A549 (cell line): ENCODE results near the gene TMPRSS7.

Experiments
- CBX8 ChIP-seq: fragments of 200-600 bp; sonication (generic); IDR thresholded peaks from 2 replicates; pipeline ENCODE4 v1.6.1; 2016
- CTCF ChIP-seq: fragments of >200 bp; sonication (Bioruptor Twin); formaldehyde crosslinking; IDR thresholded peaks from 3 replicates; pipeline ENCODE4 v1.5.1; 2016
- EP300 ChIP-seq, 2 experiments: fragments of >200 bp; sonication (Bioruptor Twin); formaldehyde crosslinking; IDR thresholded peaks; 2 replicates in 1 of 2; 3 replicates in 1 of 2; pipeline ENCODE4 v1.6.1; 2016 to 2017
- ESRRA ChIP-seq: fragments of 150-350 bp; IDR thresholded peaks from 2 replicates; pipeline ENCODE4 v1.6.1; 2014; ENCODE audit warnings: mild to moderate bottlenecking, low read length, borderline replicate concordance
- JUNB ChIP-seq: fragments of >200 bp; sonication (Bioruptor Twin); formaldehyde crosslinking; IDR thresholded peaks from 2 replicates; pipeline ENCODE4 v1.6.1; 2016
- MAZ ChIP-seq: fragments of 150-350 bp; IDR thresholded peaks from 2 replicates; pipeline ENCODE4 v1.6.1; 2014; ENCODE audit warnings: antibody characterized with exemption, low read depth, low read length, borderline replicate concordance
- POLR2A ChIP-seq: IDR thresholded peaks from 2 replicates; pipeline ENCODE4 v1.6.1; 2012; ENCODE audit warnings: mild to moderate bottlenecking, low read length
- RARB ChIP-seq: fragments of 250-450 bp; sonication (Bioruptor Pico); IDR thresholded peaks from 2 replicates; pipeline ENCODE4 v1.8.0; 2021; ENCODE audit warnings: mild to moderate bottlenecking, moderate library complexity
- REST ChIP-seq: fragments of 200-600 bp; sonication (generic); IDR thresholded peaks from 2 replicates; pipeline ENCODE4 v1.6.1; 2016; ENCODE audit warnings: antibody characterized with exemption, mild to moderate bottlenecking, moderate library complexity
- RNF2 ChIP-seq: fragments of 200-600 bp; sonication (generic); IDR thresholded peaks from 2 replicates; pipeline ENCODE4 v1.6.1; 2016; ENCODE audit warnings: low read depth, mild to moderate bottlenecking, antibody characterized with exemption, moderate library complexity, borderline replicate concordance
- SREBF2 ChIP-seq: fragments of 450-650 bp; IDR thresholded peaks from 2 replicates; pipeline ENCODE4 v1.6.1; 2014; ENCODE audit warnings: mild to moderate bottlenecking, moderate library complexity
- TFCP2L1 ChIP-seq: fragments of 250-450 bp; sonication (Bioruptor Pico); IDR thresholded peaks from 2 replicates; pipeline ENCODE4 v1.5.0; 2021; ENCODE audit warnings: mild to moderate bottlenecking
- TP53 ChIP-seq: fragments of 250-450 bp; sonication (Bioruptor Pico); IDR thresholded peaks from 2 replicates; pipeline ENCODE4 v1.5.0; 2021; ENCODE audit warnings: mild to moderate bottlenecking, moderate library complexity
- ZNF302 ChIP-seq: fragments of 250-450 bp; sonication (Bioruptor Pico); IDR thresholded peaks from 2 replicates; pipeline ENCODE4 v1.9.0; 2021; ENCODE audit warnings: inconsistent platforms, mild to moderate bottlenecking, moderate library complexity

DNA sequence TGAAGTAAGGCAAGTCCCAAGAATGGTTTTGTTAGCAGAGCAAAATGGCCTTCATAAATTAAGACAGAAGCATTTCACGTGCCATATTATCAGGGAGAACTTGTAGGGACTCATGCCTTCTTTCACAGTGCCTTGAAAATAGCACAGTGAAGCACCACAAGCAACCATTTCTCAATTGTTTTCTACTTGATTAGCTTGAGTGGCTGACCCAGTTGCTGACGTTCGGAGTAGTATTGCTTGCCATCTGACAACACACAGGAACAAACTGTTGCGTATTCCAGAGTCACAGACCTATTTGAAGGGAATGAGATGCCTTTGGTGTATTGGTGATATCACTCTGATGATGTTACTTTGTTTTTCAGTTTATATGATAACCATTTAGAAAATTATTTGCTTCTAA, 48.7 kb downstream of the TMPRSS7 start:
- TF ChIP-seq RNF2 (no peak), CTCF (no peak), SREBF2 (no peak), ZNF302 (CRISPR knock-in tag) (no peak), REST (no peak), ESRRA (no peak), MAZ (no peak), JUNB (no peak), EP300 (IDR thresholded peaks at IDR 0.05) (no peak), POLR2A (no peak), TP53 (no peak), TFCP2L1 (CRISPR knock-in tag) (no peak), RARB (CRISPR knock-in tag) (no peak), CBX8 (no peak)
